Subcutaneous abdominal adipose tissue (tissue), 5 donors: ENCODE results near the gene INPP5E.

Experiments
- H3K27ac ChIP-seq: one replicate; pipeline ENCODE4 v1.7.0; 2013; ENCODE audit warnings: low read depth, mild to moderate bottlenecking, inconsistent platforms, low read length, moderate library complexity
- H3K27me3 ChIP-seq, 5 donors: one replicate each; pipeline ENCODE4 v1.7.0; 2013; ENCODE audit warnings: low read length in 5 of 5, inconsistent platforms in 1 of 5; ENCODE audit not compliant: control insufficient read depth in 5 of 5, insufficient read depth in 4 of 5
- H3K36me3 ChIP-seq, 5 donors: one replicate each; pipeline ENCODE4 v1.7.0; 2013; ENCODE audit warnings: low read length in 5 of 5; ENCODE audit not compliant: control insufficient read depth in 5 of 5, insufficient read depth in 5 of 5
- H3K4me1 ChIP-seq, 5 donors: one replicate each; pipeline ENCODE4 v1.7.0; 2013; ENCODE audit warnings: low read length in 5 of 5, mild to moderate bottlenecking in 3 of 5, moderate library complexity in 1 of 5; ENCODE audit not compliant: control insufficient read depth in 5 of 5, insufficient read depth in 5 of 5
- H3K4me3 ChIP-seq, 5 donors: one replicate each; pipeline ENCODE4 v1.7.0; 2013; ENCODE audit warnings: low read length in 5 of 5, low read depth in 1 of 5
- H3K9ac ChIP-seq, 5 donors: one replicate each; pipeline ENCODE4 v1.7.0; 2013; ENCODE audit warnings: low read length in 5 of 5, mild to moderate bottlenecking in 4 of 5, moderate library complexity in 3 of 5
- H3K9me3 ChIP-seq, 5 donors: one replicate each; pipeline ENCODE4 v1.7.0; 2013; ENCODE audit warnings: low read length in 5 of 5; ENCODE audit not compliant: control insufficient read depth in 5 of 5
- donor health status: healthy.
- donor health status: healthy.
- donor health status: healthy.
- donor health status: healthy.
- donor health status: healthy.

The INPP5E gene

DNA sequence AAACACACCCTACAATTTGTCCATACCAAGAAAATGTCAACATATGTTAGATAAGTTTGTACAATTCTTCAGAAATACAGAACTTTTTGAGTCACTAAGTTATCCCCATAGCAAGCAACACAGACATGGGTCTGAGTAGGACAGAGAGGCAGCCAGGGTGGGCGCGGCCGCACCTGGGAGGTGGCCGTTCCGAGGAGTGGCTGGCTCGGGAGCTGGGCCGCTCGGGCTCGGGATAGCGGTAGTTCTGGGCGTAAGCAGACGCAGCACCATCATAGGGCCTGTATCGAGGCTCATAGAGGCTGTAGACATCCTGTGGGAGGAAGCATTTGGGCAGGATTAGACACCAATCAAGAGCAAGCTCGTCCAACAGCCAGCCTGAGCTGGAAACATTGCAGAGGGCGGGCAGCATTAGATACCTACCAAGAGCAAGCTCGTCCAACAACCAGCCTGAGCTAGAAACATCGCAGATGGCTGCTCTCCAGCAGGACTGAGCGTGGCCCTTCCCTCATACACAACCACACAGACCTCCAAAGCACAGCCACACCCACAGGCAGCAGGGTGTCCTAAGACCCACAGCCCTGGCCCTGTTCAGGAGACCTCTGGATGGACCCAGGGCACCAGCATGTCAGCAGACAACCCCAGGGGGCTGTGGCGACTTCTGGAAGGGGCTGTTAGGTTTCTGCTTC lies 32.3 kb upstream of the INPP5E start:
- Histone ChIP-seq H3K4me3 (no peak overlapping the region), H3K27ac (no peak overlapping the region), H3K9me3 (no peaks in the 10 kb centered on the region), H3K36me3 (peaks cover 2 to 99% (median 95%) of the 10 kb centered on the region in 5 donors), H3K4me1 (peaks cover 0 to 9% (median 0%) of the 10 kb centered on the region in 5 donors), H3K27me3 (no peaks in the 10 kb centered on the region), H3K9ac (no peak overlapping the region)

DNA sequence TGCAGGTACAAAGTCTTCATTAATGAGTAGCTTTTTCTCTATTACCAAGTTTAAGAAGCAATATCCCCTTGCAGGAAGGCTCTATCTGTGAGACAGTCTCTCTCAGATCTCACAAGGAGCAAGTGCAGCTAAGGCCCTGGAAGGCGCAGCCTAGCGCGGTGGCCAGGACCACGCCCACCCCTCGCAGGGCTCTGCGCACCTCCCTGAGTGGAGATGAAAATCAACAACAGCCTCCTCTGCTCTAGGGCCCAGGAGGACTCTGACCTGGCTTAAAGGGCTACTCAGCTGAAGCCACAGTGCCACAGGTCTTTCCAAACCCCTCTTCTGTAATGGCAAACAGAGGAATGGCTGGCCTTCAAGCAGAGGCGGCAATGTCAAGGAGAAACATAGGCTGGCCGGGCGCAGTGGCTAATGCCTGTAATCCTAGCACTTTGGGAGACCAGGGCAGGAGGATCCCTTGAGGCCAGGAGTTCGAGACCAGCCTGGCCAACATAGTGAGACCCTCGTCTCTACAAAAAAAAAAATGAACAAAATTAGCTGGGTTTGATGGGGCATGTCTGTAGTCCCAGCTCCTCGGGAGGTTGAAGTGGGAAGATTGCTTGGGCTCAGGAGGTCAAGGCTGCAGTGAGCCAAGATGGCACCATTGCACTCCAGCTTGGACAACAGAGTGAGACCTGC lies 31.3 kb upstream of the INPP5E start:
- Histone ChIP-seq H3K9me3 (no peaks in the 10 kb centered on the region), H3K4me1 (peaks cover 0 to 9% (median 0%) of the 10 kb centered on the region in 5 donors), H3K36me3 (peaks cover 2 to 99% (median 95%) of the 10 kb centered on the region in 5 donors), H3K9ac (no peak overlapping the region), H3K27ac (no peak overlapping the region), H3K4me3 (no peak overlapping the region), H3K27me3 (no peaks in the 10 kb centered on the region)

DNA sequence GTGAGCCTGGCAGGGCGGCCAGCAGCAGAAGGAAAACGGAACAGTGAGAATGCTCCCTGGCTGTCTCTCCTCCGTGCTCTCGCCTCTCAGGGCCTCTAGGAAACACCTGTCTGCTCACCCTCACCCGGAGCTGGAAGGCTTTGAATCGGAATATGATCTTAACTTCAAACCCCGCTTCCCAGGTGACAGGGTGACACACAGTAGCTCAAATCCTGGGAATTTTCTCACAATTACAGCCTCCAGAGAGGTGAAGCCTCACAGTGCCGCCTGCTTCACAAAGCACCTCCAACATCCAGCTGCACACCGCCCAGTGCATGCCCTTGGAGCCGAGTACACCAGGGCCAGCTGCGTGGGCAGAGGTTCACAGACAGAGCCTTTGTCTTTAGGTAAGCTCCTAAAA lies 30.7 kb upstream of the INPP5E start:
- Histone ChIP-seq H3K4me1 (peaks cover 0 to 9% (median 0%) of the 10 kb centered on the region in 5 donors), H3K9ac (no peak overlapping the region), H3K36me3 (peaks cover 2 to 99% (median 95%) of the 10 kb centered on the region in 5 donors), H3K9me3 (no peaks in the 10 kb centered on the region), H3K4me3 (no peak overlapping the region), H3K27me3 (no peaks in the 10 kb centered on the region), H3K27ac (no peak overlapping the region)

DNA sequence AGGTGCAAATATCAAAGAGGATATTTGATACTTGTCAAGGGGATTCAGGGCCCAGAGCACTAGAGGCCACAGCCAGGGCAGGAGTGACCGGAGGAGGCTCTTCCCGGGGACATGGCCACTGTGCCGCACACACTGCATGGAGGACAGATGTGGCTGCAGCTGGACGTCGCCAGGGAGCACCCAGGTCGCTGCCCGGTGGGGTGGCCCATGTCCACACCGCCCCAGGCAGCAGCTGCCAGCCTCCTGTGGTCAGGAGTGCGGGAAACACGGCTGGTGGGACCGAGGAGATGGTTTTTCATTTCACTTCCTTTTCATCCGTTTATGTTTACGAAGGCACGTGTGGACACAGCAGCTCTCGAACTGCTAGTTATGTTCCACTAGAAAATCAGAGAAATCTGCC lies 28.1 kb upstream of the INPP5E start:
- no peaks in the 10 kb centered on the region for H3K27me3 ChIP-seq
- no peak overlapping the region for H3K27ac ChIP-seq
- no peak overlapping the region for H3K4me3 ChIP-seq
- peaks cover 5 to 99% (median 95%) of the 10 kb centered on the region in 5 donors for H3K36me3 ChIP-seq
- H3K4me1 ChIP-seq, result peaks cover 0 to 9% (median 0%) of the 10 kb centered on the region in 5 donors
- H3K9me3 ChIP-seq, result no peaks in the 10 kb centered on the region
- H3K9ac ChIP-seq, result no peak overlapping the region

DNA sequence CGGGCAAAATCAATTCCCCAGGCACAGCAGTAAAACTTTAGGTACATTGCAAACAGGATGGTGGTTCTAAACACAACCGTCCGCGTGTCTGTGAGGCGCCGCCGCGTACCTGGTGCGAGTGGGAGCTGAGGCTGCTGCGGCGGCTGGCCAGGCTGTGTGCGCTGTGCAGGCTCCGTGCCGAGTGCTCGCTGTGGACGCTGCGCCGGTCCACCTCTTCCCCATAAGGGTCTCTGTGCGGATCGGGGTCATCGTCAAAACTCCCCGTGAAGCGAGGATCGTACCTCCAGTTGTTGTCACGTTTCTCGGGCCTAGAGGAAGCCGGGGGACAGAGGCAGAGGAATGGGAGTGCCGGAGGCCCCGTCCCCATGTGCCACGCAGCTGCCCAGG lies 26.5 kb upstream of the INPP5E start:
- H3K4me3 ChIP-seq, result no peak overlapping the region
- H3K9ac ChIP-seq, result no peak overlapping the region
- no peak overlapping the region for H3K27ac ChIP-seq
- H3K9me3 ChIP-seq, result no peaks in the 10 kb centered on the region
- H3K4me1 ChIP-seq, result peaks cover 0 to 9% (median 0%) of the 10 kb centered on the region in 5 donors
- peaks cover 5 to 99% (median 92%) of the 10 kb centered on the region in 5 donors for H3K36me3 ChIP-seq
- H3K27me3 ChIP-seq, result no peaks in the 10 kb centered on the region

DNA sequence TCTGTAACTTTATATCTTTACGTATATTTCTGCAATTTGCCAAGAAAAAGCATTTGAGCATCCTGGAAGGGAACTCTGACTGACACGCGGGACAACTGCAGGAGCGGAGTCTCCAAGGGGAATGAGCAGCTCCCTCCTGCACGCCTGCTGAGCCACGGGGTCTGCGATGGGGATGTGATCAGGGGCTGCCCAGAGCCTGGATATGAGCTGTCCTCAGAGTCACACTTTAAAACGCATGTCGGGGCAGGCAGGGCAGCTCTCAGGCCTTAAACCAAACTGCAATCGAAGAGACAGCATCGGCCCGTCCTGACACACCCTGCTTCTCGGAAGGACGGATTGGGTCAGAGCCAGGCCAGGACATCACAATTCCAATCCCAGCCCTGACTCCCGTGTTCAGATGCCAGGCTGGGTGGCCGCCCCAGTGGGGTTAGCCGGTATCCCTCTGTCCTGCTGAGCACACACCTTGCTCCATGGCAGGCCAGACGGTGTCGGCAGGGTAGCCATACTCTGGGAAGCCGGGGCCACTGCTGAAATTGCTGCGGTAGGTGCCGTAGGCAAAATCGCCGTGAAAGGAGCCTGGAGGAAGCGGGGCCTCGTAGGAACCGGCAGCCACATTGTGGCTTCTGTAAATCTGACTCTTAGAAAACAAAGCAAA lies 26.0 kb upstream of the INPP5E start:
- Histone ChIP-seq H3K36me3 (peaks cover 5 to 99% (median 92%) of the 10 kb centered on the region in 5 donors), H3K4me3 (no peak overlapping the region), H3K27ac (no peak overlapping the region), H3K9ac (no peak overlapping the region), H3K4me1 (peaks cover 0 to 9% (median 0%) of the 10 kb centered on the region in 5 donors), H3K9me3 (no peaks in the 10 kb centered on the region), H3K27me3 (no peaks in the 10 kb centered on the region)

DNA sequence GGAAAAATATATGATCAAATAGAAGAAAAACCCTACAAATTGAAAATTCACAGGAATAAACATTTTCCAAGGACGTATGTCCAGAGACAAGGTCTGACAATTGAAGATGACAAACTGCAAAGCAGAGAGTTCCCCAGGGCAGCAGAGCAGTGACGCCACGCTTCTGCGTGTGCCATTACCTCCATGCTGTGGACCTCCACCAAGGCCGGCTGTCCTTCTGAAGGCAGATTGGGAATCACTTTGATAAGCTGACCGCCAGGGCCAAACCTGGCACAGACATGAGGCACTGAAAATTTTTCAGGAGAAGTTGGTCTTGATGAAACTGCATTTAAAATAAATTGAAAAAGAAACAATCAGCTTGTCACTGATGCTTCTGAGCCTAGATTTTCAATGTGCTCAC lies 24.6 kb upstream of the INPP5E start:
- peaks cover 5 to 95% (median 88%) of the 10 kb centered on the region in 5 donors for H3K36me3 ChIP-seq
- no peaks in the 10 kb centered on the region for H3K4me1 ChIP-seq
- no peak overlapping the region for H3K4me3 ChIP-seq
- no peak overlapping the region for H3K27ac ChIP-seq
- H3K9me3 ChIP-seq, result no peaks in the 10 kb centered on the region
- H3K9ac ChIP-seq, result no peak overlapping the region
- H3K27me3 ChIP-seq, result no peaks in the 10 kb centered on the region

DNA sequence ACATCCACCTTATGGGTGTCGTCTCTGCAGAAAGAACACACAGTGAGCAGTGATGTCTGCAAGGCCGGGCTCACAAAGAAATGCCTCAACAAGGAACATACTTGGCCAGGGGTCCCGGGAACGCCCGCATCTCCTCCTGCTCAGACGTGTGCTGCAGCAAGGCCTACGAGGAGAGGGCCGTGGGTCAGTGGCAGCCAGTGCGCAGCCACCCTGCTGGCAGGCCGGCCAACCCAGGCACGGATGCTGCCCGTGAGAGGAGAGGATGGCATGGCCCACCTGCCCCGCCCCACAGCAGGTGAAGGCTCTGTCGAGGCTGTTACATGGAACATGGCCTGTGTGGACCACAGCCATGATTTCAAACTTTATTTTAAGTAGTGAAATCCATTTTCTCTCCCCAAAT lies 23.9 kb upstream of the INPP5E start:
- Histone ChIP-seq H3K36me3 (peaks cover 7 to 96% (median 93%) of the 10 kb centered on the region in 5 donors), H3K27ac (no peak overlapping the region), H3K27me3 (no peaks in the 10 kb centered on the region), H3K4me3 (no peak overlapping the region), H3K9me3 (no peaks in the 10 kb centered on the region), H3K4me1 (no peaks in the 10 kb centered on the region), H3K9ac (no peak overlapping the region)

DNA sequence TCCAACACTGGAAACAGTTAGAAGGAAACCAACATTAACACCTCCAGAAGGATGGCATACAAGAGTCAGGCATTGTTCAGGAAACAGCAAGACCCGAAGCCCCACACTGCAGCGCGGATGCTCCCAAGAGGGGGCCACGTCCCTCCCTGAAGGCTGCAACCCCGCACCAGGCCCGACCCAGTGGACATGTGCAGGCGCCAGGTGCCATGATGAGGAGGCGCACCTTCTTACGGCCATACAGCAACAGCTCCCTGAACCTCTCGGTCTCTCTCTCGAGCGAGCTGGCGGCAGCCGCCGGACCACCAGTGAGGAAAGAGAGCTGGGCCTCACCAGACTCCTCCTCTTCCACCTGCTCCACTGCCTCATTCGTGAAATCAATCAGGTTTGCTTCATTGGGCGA lies 23.0 kb upstream of the INPP5E start:
- H3K9ac ChIP-seq, result no peak overlapping the region
- no peaks in the 10 kb centered on the region for H3K4me1 ChIP-seq
- no peak overlapping the region for H3K27ac ChIP-seq
- no peak overlapping the region for H3K4me3 ChIP-seq
- H3K36me3 ChIP-seq, result peaks cover 5 to 95% (median 93%) of the 10 kb centered on the region in 5 donors
- H3K9me3 ChIP-seq, result no peaks in the 10 kb centered on the region
- no peaks in the 10 kb centered on the region for H3K27me3 ChIP-seq

DNA sequence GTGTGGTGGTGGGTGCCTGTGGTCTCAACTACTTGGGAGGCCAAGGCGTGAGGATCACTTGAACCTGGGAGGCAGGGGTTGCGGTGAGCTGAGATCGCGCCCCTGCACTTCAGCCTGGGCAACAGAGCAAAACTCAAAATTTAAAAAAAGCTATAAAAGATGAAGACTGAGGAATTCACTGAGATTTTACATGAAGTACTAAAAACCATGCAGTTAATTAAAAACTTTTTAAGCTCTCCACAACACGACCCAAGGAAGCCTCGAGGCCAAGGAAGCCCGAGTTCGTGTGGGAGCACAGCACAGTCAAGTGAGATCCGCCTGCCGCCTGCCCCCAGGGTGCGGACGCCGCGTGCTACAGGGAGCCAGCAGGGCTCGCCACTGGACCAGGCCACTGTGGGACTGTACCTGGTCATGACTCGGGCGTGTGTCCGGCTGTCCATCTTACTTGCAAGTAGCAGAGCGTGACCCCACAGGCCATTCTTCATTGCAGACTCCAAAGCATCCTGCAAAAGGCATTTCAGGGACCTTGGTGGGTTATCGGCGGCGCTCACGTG lies 21.2 kb upstream of the INPP5E start:
- Histone ChIP-seq H3K27ac (no peak overlapping the region), H3K4me1 (no peaks in the 10 kb centered on the region), H3K9ac (no peak overlapping the region), H3K4me3 (no peak overlapping the region), H3K27me3 (no peaks in the 10 kb centered on the region), H3K9me3 (no peaks in the 10 kb centered on the region), H3K36me3 (peaks cover 5 to 96% (median 93%) of the 10 kb centered on the region in 5 donors)
